ENCODE data around the gene USF3. TPM values are rescaled to one million over a fixed set of nuclear protein-coding genes. Genes with fewer than 3 reads are reported as not detected.

The USF3 gene
- total and polyA plus RNA-seq, 12 donors: 3.3 to 21.2 (median 15.9) TPM

DNA sequence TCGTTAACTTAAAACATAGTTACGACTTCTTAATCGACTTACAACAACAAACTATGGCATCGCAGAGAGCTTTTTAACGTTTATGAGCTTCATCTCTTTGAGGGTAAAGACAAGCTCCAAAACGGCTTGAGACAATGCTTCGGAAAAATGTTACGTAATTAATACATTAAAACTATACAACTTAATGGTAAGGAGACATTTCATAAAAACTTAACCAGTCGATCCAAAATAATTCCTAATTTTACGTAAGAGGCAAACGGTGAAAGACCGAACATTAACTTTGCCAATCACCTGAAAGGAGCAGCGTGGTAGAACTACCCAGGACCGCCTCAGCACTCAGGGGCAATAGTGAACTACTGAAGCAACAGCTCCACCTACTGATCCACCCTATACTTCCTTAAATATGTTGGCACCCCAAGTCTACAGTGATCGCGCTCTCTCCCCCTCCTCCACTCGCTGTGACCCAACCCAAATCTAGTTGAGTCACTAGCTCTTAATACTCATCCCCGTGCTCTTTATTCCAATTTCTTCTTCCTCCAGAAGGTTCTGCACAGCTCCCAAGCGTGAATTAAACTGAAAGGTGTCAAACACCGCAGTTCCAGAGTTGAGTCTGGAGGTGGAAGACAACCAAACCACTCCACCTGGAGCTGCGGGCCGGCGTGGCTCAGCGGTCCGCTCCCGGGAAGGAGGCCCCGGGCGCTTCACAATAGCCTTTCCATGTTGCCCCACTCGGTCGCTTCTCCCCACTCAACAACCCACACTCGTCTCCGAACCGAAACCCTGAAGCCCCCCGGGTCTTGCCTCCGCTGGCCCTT lies 48.7 kb upstream of the USF3 start:
- Histone ChIP-seq H3K36me3 (no peaks in the 10 kb centered on the region), H3K27ac (peak overlapping the region; percentile 90 to 100 (median 99)), H3K4me1 (peaks cover 3 to 73% (median 62%) of the 10 kb centered on the region in 9 donors), H3K27me3 (no peaks in the 10 kb centered on the region), H3K4me3 (peak overlapping the region; percentile 71 to 97 (median 86)), H3K9me3 (no peaks in the 10 kb centered on the region)
- ATAC-seq (peak; percentile 48 to 82 (median 72)), DNase-seq (peak in 1 of 2 donors; percentile 81)
- intact Hi-C loops (cut with DNase I): loop anchor here in 8 of 10 donors (5.0 to 10.0 kb wide), 7 partner anchors 37 to 312 kb away; partner anchors contain the start of genes USF3 (in 3 of the 8), CCDC191 (in 2 of the 8), QTRT2 (in 2 of the 8) and GRAMD1C (in 1 of the 8)
- TF ChIP-seq, protein P1, sequence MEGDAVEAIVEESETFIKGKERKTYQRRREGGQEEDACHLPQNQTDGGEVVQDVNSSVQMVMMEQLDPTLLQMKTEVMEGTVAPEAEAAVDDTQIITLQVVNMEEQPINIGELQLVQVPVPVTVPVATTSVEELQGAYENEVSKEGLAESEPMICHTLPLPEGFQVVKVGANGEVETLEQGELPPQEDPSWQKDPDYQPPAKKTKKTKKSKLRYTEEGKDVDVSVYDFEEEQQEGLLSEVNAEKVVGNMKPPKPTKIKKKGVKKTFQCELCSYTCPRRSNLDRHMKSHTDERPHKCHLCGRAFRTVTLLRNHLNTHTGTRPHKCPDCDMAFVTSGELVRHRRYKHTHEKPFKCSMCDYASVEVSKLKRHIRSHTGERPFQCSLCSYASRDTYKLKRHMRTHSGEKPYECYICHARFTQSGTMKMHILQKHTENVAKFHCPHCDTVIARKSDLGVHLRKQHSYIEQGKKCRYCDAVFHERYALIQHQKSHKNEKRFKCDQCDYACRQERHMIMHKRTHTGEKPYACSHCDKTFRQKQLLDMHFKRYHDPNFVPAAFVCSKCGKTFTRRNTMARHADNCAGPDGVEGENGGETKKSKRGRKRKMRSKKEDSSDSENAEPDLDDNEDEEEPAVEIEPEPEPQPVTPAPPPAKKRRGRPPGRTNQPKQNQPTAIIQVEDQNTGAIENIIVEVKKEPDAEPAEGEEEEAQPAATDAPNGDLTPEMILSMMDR (IDR thresholded peaks at IDR 0.05): peak in 8 of 9 donors; percentile 16 to 75 (median 64)
- 1% methylated on average over 35 of the region's 35 CpGs for WGBS, 2 donors

DNA sequence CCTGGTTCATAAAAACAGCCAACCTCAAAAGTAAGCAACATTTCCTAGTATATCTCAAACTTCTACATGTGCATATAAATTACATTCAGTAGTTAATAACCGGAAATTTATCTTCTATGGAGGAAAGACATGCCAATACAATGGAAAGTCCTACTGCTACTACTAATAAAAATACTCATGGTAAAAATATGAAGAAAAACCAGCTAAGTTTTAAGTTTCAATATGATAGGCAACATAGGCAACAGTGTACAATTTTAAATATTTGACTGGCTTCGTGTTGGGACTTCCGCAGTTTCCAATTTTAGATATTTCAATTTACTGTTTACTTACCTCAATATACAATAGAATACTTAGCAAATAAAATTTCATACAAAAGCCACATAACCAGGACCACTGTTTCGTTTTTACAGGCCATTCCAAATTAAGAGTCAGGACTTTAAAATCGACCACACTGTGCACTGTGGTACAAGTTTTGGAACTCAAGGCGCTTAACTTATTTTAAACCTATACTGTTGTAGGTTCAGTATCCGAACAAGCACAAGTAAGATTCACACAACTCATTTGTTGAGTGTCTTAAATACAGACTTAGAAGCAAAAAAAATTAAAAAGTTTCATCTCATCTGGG lies 46.7 kb upstream of the USF3 start:
- ATAC-seq: no peak
- intact Hi-C loops (cut with DNase I): loop anchor here in 6 of 10 donors (5.0 to 10.0 kb wide), 3 partner anchors 246 to 312 kb away; partner anchors contain the start of genes CCDC191 (in 1 of the 6) and QTRT2 (in 1 of the 6)
- Histone ChIP-seq H3K9me3 (no peaks in the 10 kb centered on the region), H3K4me3 (no peak overlapping the region), H3K27ac (peak overlapping the region in 1 of 10 donors; percentile 99), H3K36me3 (no peaks in the 10 kb centered on the region), H3K4me1 (peaks cover 3 to 62% (median 55%) of the 10 kb centered on the region in 9 donors), H3K27me3 (no peaks in the 10 kb centered on the region)
- DNase-seq: no peak
- 69 to 72% methylated on average over 7 of the region's 7 CpGs for WGBS, 2 donors
- TF ChIP-seq, protein P1 (IDR thresholded peaks at IDR 0.05): no peak

GRCh38 chr3:113741620-113742019 lies 45.2 kb upstream of the USF3 start:
- DNase-seq (no peak), ATAC-seq (no peak)
- no peaks in the 10 kb centered on the region for H3K27me3 ChIP-seq
- peaks cover 0 to 66% (median 57%) of the 10 kb centered on the region in 9 donors for H3K4me1 ChIP-seq
- H3K36me3 ChIP-seq: no peaks in the 10 kb centered on the region
- TF ChIP-seq, protein P1 (IDR thresholded peaks at IDR 0.05): no peak
- no peaks in the 10 kb centered on the region for H3K9me3 ChIP-seq
- intact Hi-C loops (cut with DNase I): loop anchor here in 6 of 10 donors (5.0 to 10.0 kb wide), 3 partner anchors 244 to 313 kb away; partner anchors contain the start of genes CCDC191 (in 1 of the 6) and QTRT2 (in 1 of the 6)
- 71 to 76% methylated on average over 1 of the region's 1 CpG for WGBS, 2 donors
- H3K4me3 ChIP-seq: no peak overlapping the region
- H3K27ac ChIP-seq: peak overlapping the region in 1 of 10 donors; percentile 23

- Histone ChIP-seq H3K9me3 (no peaks in the 10 kb centered on the region), H3K27ac (no peak overlapping the region), H3K27me3 (no peaks in the 10 kb centered on the region), H3K4me3 (no peak overlapping the region), H3K36me3 (no peaks in the 10 kb centered on the region), H3K4me1 (peaks cover 0 to 72% (median 61%) of the 10 kb centered on the region in 9 donors)
- DNase-seq (no peak), ATAC-seq (no peak)
- WGBS, 2 donors: 56% methylated on average over 5 of the region's 5 CpGs
- TF ChIP-seq, protein P1 (IDR thresholded peaks at IDR 0.05): no peak
- intact Hi-C loops (cut with DNase I): loop anchor here in 6 of 10 donors (5.0 to 10.0 kb wide), 3 partner anchors 244 to 314 kb away; partner anchors contain the start of genes CCDC191 (in 1 of the 6) and QTRT2 (in 1 of the 6)
These were observed 44.6 kb upstream of the USF3 start for GRCh38 chr3:113741086-113741485.

Data from heart right ventricle (tissue), 16 donors.